HepG2 (cell line): ENCODE data around the gene ZNF282. TPM values are rescaled to one million over a fixed set of nuclear protein-coding genes. Genes with fewer than 3 reads are reported as not detected.
A peak's percentile ranks its signal among the peaks of the same experiment; 100 is the strongest.

ENCODE experiments used
- POLR2AphosphoS5 ChIP-seq: IDR thresholded peaks from 2 replicates; pipeline ENCODE4 v1.6.1; 2012; ENCODE audit warnings: low read depth, low read length
- SCMH1 ChIP-seq: sonication (generic); formaldehyde crosslinking; IDR thresholded peaks from 2 replicates; pipeline ENCODE4 v1.9.0; 2021; ENCODE audit warnings: missing genetic modification reagents, mild to moderate bottlenecking, borderline replicate concordance
- THAP11 ChIP-seq: IDR thresholded peaks from 2 replicates; pipeline ENCODE4 v1.6.1; 2016; ENCODE audit warnings: missing biosample characterization, missing genetic modification reagents
- ZNF703 ChIP-seq: sonication (generic); formaldehyde crosslinking; IDR thresholded peaks from 2 replicates; pipeline ENCODE4 v1.5.1; 2020; ENCODE audit warnings: missing genetic modification reagents, mild to moderate bottlenecking, moderate library complexity, borderline replicate concordance
- ZNF850 ChIP-seq: sonication (generic); formaldehyde crosslinking; conservative IDR thresholded peaks from 2 replicates; pipeline ENCODE4 v1.9.0; 2021; ENCODE audit warnings: mild to moderate bottlenecking, missing genetic modification reagents
- ZSCAN31 ChIP-seq: sonication (generic); formaldehyde crosslinking; IDR thresholded peaks from 2 replicates; pipeline ENCODE4 v1.5.0; 2020; ENCODE audit warnings: low read depth, mild to moderate bottlenecking, missing genetic modification reagents
- polyA plus RNA-seq, 8 experiments: library from polyadenylated mRNA; depleted of rRNA in 3 of 8; stranded (reverse) in 7 of 8; unstranded in 1 of 8; fragments of >200 nt; fragmentation: Illumina TruSeq in 4 of 8; extraction: Trizol in 4 of 8; gene quantifications; 2 replicates each; pipeline versions ENCODE4 v1.2.1 to v1.2.3, GENCODE V29; 2011 to 2016; ENCODE audit warnings: low read depth in 4 of 8, missing spikeins in 1 of 8, mixed read lengths in 1 of 8; ENCODE audit not compliant: insufficient read depth in 1 of 8
- total RNA-seq, 5 experiments: library from RNA; depleted of rRNA; stranded (reverse); fragments of >200 nt; fragmentation: Illumina TruSeq; extraction: Trizol; gene quantifications; 2 replicates each; pipeline ENCODE4 v1.2.3, GENCODE V29; 2016; ENCODE audit warnings: low read depth in 1 of 5
- TF ChIP-seq, protein P1 (sequence below): sonication (generic); formaldehyde crosslinking; IDR thresholded peaks from 2 replicates; pipeline ENCODE4 v1.5.1; 2020; ENCODE audit warnings: mild to moderate bottlenecking, missing genetic modification reagents, moderate library complexity
- TF ChIP-seq, protein P2 (sequence below): sonication (generic); formaldehyde crosslinking; IDR thresholded peaks from 2 replicates; pipeline ENCODE4 v1.4.0; 2020; ENCODE audit warnings: missing genetic modification reagents, mild to moderate bottlenecking, borderline replicate concordance
- TF ChIP-seq, protein P3 (sequence below), 2 experiments: IDR thresholded peaks; 2 replicates each; pipeline ENCODE4 v1.6.1; 2011 to 2012; ENCODE audit warnings: low read length in 2 of 2, borderline replicate concordance in 1 of 2, low read depth in 1 of 2, mild to moderate bottlenecking in 1 of 2, moderate library complexity in 1 of 2
- TF ChIP-seq, protein P4 (sequence below): sonication (generic); formaldehyde crosslinking; IDR thresholded peaks from 2 replicates; pipeline ENCODE4 v1.5.0; 2020; ENCODE audit warnings: missing genetic modification reagents
- TF ChIP-seq, protein P5 (sequence below): sonication (generic); formaldehyde crosslinking; IDR thresholded peaks from 2 replicates; pipeline ENCODE4 v1.4.0; 2020; ENCODE audit warnings: missing genetic modification reagents
- TF ChIP-seq, protein P6 (sequence below): sonication (generic); formaldehyde crosslinking; IDR thresholded peaks from 2 replicates; pipeline ENCODE4 v1.8.0; 2022; ENCODE audit warnings: missing genetic modification reagents, mild to moderate bottlenecking, inconsistent platforms, borderline replicate concordance

ZNF282 gene
- total and polyA plus RNA-seq, 2 of the 13 experiments (the other 11 are each of a cell fraction or from before 2014, with no cell fraction given) = 9.1 to 20.9 TPM

DNA sequence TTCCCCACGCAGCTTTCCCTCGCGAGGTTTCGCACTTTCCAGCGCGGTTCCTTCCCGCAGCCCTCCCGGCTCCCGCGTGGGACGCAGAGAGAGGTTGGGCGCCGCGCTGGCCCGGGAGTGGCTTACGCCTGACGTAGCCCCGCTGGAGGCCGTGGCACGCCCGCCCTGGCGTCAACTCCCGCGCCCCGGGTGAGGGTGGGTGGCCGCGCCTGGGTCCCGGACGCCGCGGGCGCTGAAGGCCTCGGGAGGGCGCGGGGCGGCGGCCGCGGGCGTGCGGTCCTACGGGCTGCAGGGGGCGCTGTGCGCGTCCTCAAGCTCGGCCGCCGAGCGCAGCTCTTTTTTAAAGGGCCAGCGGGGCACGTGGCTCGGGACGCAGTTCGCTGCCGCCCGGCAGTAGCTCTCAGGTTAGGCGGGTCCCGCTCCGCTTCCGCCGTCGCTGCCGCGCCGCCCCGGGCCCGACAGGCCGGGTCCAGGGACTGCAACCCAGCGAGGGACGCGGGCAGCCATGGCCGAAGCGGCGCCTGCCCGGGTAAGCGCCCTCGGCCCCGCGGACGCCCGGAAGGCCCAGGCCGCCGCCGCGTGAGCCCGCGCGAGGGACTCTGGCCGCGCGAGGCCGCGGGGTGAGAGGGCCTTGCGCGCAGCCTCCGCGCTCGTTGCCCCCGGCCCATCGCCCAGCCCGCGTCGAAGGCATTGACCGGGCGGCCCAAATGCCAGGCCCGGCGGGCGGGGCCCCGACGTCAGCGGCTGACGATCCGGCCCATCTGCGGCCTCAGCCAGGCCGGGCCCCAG, 66.7 kb downstream of the ZNF282 start, which contains the start of gene ZNF783 (continued):
- TF ChIP-seq, protein P1, sequence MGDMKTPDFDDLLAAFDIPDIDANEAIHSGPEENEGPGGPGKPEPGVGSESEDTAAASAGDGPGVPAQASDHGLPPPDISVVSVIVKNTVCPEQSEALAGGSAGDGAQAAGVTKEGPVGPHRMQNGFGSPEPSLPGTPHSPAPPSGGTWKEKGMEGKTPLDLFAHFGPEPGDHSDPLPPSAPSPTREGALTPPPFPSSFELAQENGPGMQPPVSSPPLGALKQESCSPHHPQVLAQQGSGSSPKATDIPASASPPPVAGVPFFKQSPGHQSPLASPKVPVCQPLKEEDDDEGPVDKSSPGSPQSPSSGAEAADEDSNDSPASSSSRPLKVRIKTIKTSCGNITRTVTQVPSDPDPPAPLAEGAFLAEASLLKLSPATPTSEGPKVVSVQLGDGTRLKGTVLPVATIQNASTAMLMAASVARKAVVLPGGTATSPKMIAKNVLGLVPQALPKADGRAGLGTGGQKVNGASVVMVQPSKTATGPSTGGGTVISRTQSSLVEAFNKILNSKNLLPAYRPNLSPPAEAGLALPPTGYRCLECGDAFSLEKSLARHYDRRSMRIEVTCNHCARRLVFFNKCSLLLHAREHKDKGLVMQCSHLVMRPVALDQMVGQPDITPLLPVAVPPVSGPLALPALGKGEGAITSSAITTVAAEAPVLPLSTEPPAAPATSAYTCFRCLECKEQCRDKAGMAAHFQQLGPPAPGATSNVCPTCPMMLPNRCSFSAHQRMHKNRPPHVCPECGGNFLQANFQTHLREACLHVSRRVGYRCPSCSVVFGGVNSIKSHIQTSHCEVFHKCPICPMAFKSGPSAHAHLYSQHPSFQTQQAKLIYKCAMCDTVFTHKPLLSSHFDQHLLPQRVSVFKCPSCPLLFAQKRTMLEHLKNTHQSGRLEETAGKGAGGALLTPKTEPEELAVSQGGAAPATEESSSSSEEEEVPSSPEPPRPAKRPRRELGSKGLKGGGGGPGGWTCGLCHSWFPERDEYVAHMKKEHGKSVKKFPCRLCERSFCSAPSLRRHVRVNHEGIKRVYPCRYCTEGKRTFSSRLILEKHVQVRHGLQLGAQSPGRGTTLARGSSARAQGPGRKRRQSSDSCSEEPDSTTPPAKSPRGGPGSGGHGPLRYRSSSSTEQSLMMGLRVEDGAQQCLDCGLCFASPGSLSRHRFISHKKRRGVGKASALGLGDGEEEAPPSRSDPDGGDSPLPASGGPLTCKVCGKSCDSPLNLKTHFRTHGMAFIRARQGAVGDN (CRISPR knock-in tag) = peak; percentile 96
- TF ChIP-seq POLR2AphosphoS5 (0 out of 2 replicates have a peak, but pooled peaks have one; percentile 11), THAP11 (CRISPR knock-in tag) (peak; percentile 69), ZNF850 (no peak), ZNF703 (CRISPR knock-in tag) (0 out of 2 replicates have a peak, but pooled peaks have one; percentile 53), ZSCAN31 (peak; percentile 97), SCMH1 (CRISPR knock-in tag) (no peak)
- TF ChIP-seq, protein P2, sequence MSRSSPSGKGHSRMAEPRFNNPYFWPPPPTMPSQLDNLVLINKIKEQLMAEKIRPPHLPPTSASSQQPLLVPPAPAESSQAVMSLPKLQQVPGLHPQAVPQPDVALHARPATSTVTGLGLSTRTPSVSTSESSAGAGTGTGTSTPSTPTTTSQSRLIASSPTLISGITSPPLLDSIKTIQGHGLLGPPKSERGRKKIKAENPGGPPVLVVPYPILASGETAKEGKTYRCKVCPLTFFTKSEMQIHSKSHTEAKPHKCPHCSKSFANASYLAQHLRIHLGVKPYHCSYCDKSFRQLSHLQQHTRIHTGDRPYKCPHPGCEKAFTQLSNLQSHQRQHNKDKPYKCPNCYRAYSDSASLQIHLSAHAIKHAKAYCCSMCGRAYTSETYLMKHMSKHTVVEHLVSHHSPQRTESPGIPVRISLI (CRISPR knock-in tag) = peak; percentile 47; the same call in 1 of the 2 replicates
- TF ChIP-seq, protein P3, sequence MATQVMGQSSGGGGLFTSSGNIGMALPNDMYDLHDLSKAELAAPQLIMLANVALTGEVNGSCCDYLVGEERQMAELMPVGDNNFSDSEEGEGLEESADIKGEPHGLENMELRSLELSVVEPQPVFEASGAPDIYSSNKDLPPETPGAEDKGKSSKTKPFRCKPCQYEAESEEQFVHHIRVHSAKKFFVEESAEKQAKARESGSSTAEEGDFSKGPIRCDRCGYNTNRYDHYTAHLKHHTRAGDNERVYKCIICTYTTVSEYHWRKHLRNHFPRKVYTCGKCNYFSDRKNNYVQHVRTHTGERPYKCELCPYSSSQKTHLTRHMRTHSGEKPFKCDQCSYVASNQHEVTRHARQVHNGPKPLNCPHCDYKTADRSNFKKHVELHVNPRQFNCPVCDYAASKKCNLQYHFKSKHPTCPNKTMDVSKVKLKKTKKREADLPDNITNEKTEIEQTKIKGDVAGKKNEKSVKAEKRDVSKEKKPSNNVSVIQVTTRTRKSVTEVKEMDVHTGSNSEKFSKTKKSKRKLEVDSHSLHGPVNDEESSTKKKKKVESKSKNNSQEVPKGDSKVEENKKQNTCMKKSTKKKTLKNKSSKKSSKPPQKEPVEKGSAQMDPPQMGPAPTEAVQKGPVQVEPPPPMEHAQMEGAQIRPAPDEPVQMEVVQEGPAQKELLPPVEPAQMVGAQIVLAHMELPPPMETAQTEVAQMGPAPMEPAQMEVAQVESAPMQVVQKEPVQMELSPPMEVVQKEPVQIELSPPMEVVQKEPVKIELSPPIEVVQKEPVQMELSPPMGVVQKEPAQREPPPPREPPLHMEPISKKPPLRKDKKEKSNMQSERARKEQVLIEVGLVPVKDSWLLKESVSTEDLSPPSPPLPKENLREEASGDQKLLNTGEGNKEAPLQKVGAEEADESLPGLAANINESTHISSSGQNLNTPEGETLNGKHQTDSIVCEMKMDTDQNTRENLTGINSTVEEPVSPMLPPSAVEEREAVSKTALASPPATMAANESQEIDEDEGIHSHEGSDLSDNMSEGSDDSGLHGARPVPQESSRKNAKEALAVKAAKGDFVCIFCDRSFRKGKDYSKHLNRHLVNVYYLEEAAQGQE (IDR thresholded peaks at IDR 0.05; ENCODE audit: borderline replicate concordance in 1 of 2, low read depth in 1 of 2, low read length in 2 of 2) = no peak
- TF ChIP-seq, protein P4, sequence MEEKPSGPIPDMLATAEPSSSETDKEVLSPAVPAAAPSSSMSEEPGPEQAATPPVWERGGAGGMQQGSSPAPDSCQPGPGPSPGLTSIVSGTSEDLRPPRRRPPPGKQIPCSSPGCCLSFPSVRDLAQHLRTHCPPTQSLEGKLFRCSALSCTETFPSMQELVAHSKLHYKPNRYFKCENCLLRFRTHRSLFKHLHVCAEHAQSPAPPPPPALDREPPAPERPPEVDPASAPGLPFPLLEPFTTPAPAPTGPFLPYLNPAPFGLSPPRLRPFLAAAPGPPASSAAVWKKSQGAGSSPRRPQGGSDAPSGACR (CRISPR knock-in tag) = no peak
- TF ChIP-seq, protein P5, sequence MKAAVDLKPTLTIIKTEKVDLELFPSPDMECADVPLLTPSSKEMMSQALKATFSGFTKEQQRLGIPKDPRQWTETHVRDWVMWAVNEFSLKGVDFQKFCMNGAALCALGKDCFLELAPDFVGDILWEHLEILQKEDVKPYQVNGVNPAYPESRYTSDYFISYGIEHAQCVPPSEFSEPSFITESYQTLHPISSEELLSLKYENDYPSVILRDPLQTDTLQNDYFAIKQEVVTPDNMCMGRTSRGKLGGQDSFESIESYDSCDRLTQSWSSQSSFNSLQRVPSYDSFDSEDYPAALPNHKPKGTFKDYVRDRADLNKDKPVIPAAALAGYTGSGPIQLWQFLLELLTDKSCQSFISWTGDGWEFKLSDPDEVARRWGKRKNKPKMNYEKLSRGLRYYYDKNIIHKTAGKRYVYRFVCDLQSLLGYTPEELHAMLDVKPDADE = 0 out of 2 replicates have a peak, but pooled peaks have one; percentile 20
- TF ChIP-seq, protein P6, sequence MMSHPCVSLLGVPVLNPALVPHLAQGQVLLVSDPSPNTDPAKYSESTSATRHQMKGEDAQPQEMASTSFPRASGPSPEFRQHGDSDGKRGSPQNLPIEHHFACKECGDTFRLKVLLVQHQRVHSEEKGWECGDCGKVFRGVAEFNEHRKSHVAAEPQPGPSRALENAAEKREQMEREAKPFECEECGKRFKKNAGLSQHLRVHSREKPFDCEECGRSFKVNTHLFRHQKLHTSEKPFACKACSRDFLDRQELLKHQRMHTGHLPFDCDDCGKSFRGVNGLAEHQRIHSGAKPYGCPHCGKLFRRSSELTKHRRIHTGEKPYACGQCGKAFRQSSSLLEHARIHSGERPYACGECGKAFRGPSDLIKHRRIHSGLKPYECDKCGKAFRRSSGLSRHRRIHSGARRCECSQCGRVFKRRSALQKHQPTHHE (CRISPR knock-in tag) = peak; percentile 64; the same call in 1 of the 2 replicates
